NCI-H2196 treated with DMSO at 0.1 percent for 48 hours (cell line): ENCODE results near the gene IFNA8.
"Not testable (repeated sequence)": the region's sequence is repeated elsewhere in the genome, so short reads cannot be mapped to it uniquely, and the experiment has no call there.

Experiments used
- DNase-seq: peaks from one replicate; lab custom pipeline; 2025; ENCODE audit not compliant: unreplicated experiment; lab: John Stamatoyannopoulos, UW

The IFNA8 gene

DNA sequence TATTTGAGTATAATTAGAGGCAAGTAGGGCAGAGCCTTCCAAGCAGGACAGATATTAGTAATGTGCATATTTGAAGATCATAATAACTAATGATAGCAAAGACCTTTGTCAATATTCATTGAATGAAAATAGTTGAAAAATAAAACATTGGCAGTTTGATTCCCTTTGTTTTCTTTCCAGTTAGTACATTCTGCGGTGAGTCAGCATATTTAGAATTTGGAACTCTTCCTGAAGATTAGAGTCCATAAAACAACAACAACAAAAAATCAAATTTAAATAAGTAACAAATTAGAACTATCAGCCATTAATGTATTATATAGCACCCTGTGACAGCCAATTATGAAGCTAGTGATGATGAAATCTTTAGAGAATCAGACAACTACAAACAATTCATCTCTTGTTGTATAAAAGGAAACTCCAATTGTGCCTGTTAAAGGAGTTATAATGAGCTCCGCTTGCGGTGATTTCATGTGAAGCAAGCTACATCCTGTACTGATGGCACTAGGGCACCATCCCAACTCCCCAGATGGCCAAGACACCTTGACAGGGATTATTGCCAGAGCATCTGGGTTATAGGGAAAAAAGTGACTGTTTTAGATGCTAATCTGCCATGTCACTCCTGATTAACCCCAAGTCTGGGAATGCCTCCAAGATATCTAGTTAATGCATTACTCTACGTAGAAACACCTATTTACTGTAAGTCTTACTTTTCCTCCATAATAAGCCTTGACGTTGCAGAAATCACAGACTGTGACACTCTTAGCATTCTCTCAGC is 6.8 kb downstream of the IFNA8 start:
- DNase-seq: no peak

DNA sequence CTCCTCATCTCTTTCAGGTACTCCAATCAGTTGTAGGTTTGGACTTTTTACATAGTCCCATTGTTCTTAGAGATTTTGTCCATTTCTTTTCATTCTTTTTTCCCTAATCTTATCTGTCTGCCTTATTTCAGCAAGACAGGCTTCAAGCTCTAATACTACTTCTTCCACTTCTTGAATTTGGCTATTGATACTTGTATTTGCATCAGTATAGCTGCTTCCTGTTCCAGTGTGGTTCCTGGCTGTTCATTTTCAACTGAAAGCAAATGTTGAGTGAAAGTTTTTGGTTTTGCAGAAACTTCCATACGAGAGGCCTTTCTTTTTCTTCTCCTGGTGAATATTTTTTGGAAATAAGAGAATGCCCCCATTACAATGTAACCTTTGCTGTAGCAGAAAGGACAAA is 19.3 kb downstream of the IFNA8 start:
- DNase-seq: no peak

- no peak for DNase-seq
Observed at GRCh38 chr9:21429191-21429590, 20.3 kb downstream of the IFNA8 start.

DNA sequence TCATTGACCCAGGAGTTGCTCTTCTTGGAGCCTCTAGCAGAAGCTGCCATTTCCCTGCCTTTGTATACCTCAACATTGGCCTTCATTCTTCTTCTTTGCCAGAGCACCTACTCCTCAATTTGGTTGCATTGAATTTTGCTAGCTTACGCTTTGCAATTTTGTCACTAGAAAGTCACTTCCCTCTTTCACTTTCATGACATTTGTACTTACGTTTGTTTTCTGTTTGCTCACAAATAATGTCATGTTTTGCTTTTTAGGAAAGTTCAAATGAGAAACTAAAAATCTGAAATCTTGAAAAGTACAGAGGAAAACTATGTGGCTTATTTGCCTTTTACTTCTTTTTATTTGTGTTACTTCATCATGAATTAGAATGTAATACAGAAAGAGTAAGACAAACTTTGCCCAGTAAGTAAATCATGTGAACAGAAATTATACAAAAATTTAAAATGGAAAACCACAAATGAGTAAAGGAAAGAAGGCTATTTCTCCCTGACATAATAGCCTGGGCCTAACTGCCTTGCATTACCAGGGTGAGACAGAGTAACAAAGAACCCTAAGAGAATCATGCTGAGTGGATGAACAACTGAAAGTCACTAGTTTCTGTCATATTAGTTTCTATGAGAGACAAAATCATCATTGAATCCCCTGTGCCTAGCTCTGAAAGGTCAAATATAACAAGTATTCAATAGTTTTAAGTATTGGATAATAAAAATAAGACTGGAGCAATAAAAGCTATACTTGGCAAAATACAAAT is 23.9 kb downstream of the IFNA8 start:
- DNase-seq: no peak

DNA sequence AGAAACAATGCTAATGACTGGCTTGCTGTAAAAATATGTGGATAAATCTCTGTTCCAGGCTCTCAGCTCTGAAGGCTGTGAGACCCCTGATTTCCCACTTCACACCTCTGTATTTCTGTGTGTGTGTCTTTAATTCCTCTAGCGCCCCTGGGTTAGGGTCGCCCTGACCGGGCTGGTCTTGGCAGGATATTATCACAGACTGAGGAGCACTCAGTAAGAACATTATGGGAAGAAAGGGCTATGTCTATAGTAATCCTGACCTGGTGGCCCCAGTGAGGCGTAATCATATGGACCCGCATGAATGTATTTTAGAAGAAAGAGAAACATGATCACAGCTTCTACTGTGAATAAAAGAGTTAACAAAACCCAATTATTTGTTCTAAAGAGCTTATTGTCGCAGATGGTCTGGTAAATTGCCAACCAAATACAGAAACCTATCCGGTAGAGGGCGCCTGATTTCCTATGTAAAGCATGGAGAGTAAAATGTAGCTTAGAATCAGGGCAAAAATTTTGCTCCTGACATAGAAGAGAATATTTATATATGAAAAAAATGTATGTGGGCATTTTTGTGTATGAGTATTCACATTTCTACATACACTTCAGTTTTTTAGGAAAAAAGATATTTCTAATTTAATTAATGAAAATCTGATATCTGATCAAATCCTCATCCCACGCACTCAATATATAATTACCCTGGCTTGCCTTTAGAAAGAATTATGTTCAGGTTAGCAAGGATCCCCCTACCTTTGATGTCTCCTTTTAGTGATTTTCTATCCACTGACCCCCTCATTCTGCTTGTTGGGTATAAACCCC is 25.5 kb downstream of the IFNA8 start:
- DNase-seq: no peak

DNA sequence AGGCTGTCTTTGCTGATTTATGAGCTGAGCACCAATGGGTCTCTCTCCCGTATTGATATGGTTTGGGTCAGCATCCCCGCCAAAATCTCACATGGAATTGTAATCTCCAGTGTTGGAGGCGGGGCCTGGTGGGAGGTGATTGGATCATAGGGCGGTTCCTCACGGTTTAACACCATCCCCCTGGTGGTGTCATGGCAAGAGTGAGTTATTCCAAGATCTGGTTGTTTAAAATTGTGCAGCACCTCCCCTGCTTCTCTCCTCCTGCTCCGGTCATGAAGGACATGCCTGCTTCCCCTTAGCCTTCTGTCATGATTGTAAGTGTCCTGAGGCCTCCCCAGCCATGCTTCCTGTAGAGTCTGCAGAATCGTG is 26.1 kb downstream of the IFNA8 start:
- not testable (repeated sequence) for DNase-seq

DNA sequence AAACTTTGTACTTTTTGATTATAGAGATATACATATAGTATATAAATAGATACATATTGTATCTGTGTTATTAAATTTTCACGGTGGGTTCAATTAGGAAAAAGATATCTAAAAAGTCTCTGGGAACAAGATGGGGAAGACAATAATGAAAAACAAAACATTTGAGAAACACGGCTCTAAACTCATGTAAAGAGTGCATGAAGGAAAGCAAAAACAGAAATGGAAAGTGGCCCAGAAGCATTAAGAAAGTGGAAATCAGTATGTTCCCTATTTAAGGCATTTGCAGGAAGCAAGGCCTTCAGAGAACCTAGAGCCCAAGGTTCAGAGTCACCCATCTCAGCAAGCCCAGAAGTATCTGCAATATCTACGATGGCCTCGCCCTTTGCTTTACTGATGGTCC is 31.2 kb downstream of the IFNA8 start, which contains the start of gene IFNA1:
Gene IFNA1, plus strand, starts transcription at position 301 of the 400 bp plus-strand sequence. Its CDS starts 69 bp downstream, at position 370.
- no peak for DNase-seq

- DNase-seq: no peak
Observed at GRCh38 chr9:21443849-21444625, 35.1 kb downstream of the IFNA8 start.

DNA sequence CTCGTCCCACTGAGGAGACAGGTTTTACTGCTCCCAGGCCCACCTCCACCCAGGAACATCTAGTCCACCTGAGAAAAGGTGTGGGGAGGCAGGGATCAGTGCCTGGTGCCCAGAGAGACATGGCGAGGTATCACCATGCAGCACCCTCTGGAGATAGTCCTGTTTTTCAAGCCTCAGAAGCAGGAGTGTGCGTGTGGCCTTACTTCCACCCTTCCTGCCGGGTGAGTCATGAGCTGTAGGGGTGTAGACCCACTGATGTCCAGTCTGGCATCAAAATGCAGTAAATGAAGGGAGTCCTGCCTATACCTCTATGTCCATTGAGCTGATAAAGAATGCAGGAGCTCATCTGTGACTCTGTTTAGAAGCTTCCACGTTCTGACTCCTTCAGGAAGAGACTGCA is 40.4 kb downstream of the IFNA8 start:
- DNase-seq: not testable (repeated sequence)

- DNase-seq: no peak
Observed at GRCh38 chr9:21450733-21451394, 41.9 kb downstream of the IFNA8 start.

- DNase-seq: no peak
Observed at GRCh38 chr9:21452681-21453080, 43.8 kb downstream of the IFNA8 start.

DNA sequence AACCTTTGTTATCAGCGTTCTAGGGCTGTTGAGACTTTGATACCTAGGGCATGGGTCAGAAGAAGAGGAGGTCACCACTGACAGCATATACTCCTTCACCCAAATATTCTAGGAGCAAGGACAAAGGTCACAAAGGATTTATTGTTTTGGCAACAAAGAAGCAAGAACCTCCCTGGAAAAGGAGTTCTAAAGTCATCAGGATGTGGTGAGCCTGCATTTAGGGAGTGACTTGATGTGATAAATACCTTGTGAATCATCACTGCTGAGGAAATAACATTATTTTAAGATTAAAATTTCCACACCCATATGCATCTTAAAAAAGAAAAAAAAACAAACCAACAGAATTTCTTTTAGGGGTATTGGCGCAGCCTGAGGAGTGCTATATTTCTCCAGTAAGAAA is 45.2 kb downstream of the IFNA8 start:
- no peak for DNase-seq

GRCh38 chr9:21455320-21455719 is 46.4 kb downstream of the IFNA8 start:
- no peak for DNase-seq
